A549 (cell line): ENCODE results near the gene SLCO3A1.

Source experiments
- EP300 ChIP-seq, 2 experiments: fragments of >200 bp; sonication (Bioruptor Twin); formaldehyde crosslinking; IDR thresholded peaks; 2 replicates in 1 of 2; 3 replicates in 1 of 2; pipeline ENCODE4 v1.6.1; 2016 to 2017
- JUN ChIP-seq, 2 experiments: fragments of >200 bp; sonication (Bioruptor Twin); formaldehyde crosslinking; IDR thresholded peaks; 2 replicates in 1 of 2; 3 replicates in 1 of 2; pipeline ENCODE4 v1.6.1; 2016 to 2017
- MYC ChIP-seq: IDR thresholded peaks from 2 replicates; pipeline ENCODE4 v1.6.1; 2012; ENCODE audit warnings: mild to moderate bottlenecking, inconsistent platforms, low read length, improper control_type of control experiment, borderline replicate concordance
- POLR2A ChIP-seq: IDR thresholded peaks from 2 replicates; pipeline ENCODE4 v1.6.1; 2012; ENCODE audit warnings: mild to moderate bottlenecking, low read length
- RAD21 ChIP-seq, 2 experiments: fragments of >200 bp in 1 of 2; sonication (Bioruptor Twin) in 1 of 2; formaldehyde crosslinking in 1 of 2; IDR thresholded peaks in 1 of 2; conservative IDR thresholded peaks in 1 of 2; 2 replicates in 1 of 2; 3 replicates in 1 of 2; pipeline ENCODE4 v1.6.1; 2012 to 2018; ENCODE audit warnings: inconsistent platforms in 1 of 2
- RCOR1 ChIP-seq: fragments of 150-350 bp; IDR thresholded peaks from 2 replicates; pipeline ENCODE4 v1.6.1; 2014; ENCODE audit warnings: antibody characterized with exemption, low read length, low read depth
- SREBF2 ChIP-seq: fragments of 450-650 bp; IDR thresholded peaks from 2 replicates; pipeline ENCODE4 v1.6.1; 2014; ENCODE audit warnings: mild to moderate bottlenecking, moderate library complexity
- TF ChIP-seq, protein P1 (sequence below): fragments of >200 bp; sonication (Bioruptor Twin); formaldehyde crosslinking; IDR thresholded peaks from 3 replicates; pipeline ENCODE4 v1.5.1; 2016
- TF ChIP-seq, protein P2 (sequence below): IDR thresholded peaks from 2 replicates; pipeline ENCODE4 v1.6.1; 2012; ENCODE audit warnings: low read depth, borderline replicate concordance

DNA sequence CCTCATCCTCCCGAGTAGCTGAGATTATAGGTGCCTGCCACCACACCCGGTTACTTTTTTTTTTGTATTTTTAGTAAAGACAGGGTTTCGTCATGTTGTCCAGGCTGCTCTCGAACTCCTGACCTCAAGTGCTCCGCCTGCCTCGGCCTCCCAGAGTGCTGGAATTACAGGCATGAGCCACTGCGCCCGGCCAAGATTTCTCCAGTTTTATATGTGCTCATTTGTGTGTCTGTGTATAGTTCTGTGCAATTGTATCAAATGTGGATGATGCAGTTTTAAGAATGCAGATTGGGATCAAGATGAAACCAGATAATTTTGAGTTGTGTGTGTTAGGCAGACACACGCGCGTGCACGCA lies 68.3 kb downstream of the SLCO3A1 start:
- TF ChIP-seq, protein P1, sequence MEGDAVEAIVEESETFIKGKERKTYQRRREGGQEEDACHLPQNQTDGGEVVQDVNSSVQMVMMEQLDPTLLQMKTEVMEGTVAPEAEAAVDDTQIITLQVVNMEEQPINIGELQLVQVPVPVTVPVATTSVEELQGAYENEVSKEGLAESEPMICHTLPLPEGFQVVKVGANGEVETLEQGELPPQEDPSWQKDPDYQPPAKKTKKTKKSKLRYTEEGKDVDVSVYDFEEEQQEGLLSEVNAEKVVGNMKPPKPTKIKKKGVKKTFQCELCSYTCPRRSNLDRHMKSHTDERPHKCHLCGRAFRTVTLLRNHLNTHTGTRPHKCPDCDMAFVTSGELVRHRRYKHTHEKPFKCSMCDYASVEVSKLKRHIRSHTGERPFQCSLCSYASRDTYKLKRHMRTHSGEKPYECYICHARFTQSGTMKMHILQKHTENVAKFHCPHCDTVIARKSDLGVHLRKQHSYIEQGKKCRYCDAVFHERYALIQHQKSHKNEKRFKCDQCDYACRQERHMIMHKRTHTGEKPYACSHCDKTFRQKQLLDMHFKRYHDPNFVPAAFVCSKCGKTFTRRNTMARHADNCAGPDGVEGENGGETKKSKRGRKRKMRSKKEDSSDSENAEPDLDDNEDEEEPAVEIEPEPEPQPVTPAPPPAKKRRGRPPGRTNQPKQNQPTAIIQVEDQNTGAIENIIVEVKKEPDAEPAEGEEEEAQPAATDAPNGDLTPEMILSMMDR = no peak
- TF ChIP-seq POLR2A (no peak), SREBF2 (no peak), MYC (no peak), JUN (IDR thresholded peaks at IDR 0.05) (no peak), RAD21 (conservative IDR thresholded peaks at IDR 0.05 in 1 of 2, IDR thresholded peaks at IDR 0.05 in 1 of 2) (no peak), RCOR1 (no peak), EP300 (IDR thresholded peaks at IDR 0.05) (no peak)
- TF ChIP-seq, protein P2, sequence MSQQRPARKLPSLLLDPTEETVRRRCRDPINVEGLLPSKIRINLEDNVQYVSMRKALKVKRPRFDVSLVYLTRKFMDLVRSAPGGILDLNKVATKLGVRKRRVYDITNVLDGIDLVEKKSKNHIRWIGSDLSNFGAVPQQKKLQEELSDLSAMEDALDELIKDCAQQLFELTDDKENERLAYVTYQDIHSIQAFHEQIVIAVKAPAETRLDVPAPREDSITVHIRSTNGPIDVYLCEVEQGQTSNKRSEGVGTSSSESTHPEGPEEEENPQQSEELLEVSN = no peak
